Activated CD4-positive, alpha-beta memory T cell treated with anti-CD3 and anti-CD28 coated beads, Interleukin-2, amount 10 ng/mL, durations not matched to agents 7 days and 5 days (primary cell): ENCODE results near the gene GALNT7. TPM values are rescaled to one million over a fixed set of nuclear protein-coding genes. Genes with fewer than 3 reads are reported as not detected.
"Not testable (repeated sequence)": the region's sequence is repeated elsewhere in the genome, so short reads cannot be mapped to it uniquely, and the experiment has no call there.

Experiments
- CTCF ChIA-PET: fragments of 350-600 bp; sonication (Branson Sonifier 250); formaldehyde crosslinking; loops from one replicate; lab custom pipeline; 2021; ENCODE audit warnings: antibody characterized with exemption, inconsistent platforms; lab: Charles Lee
- POLR2A ChIA-PET: fragments of 350-600 bp; sonication (Branson Sonifier 250); formaldehyde crosslinking; loops from one replicate; lab custom pipeline; 2021; ENCODE audit warnings: antibody characterized with exemption; lab: Charles Lee
- DNase-seq: peaks from one replicate; pipeline ENCODE4 v3.0.0-alpha.2; 2020
- H3K27ac Mint-ChIP-seq: one replicate; pipeline ENCODE4 v1.8.0; 2021; ENCODE audit warnings: mild to moderate bottlenecking, mixed read lengths
- H3K27me3 Mint-ChIP-seq: one replicate; pipeline ENCODE4 v1.8.0; 2021; ENCODE audit warnings: mixed read lengths
- H3K36me3 Mint-ChIP-seq: one replicate; pipeline ENCODE4 v1.8.0; 2021; ENCODE audit warnings: low read depth, mixed read lengths
- H3K4me1 Mint-ChIP-seq: one replicate; pipeline ENCODE4 v1.8.0; 2021; ENCODE audit warnings: mixed read lengths
- H3K4me3 Mint-ChIP-seq: one replicate; pipeline ENCODE4 v1.8.0; 2021; ENCODE audit warnings: mild to moderate bottlenecking, mixed read lengths
- H3K9me3 Mint-ChIP-seq: one replicate; pipeline ENCODE4 v1.8.0; 2021; ENCODE audit warnings: mixed read lengths
- total RNA-seq, 2 experiments: library from RNA; stranded (reverse); gene quantifications; one replicate each; pipeline ENCODE4 v1.2.3, GENCODE V29; 2021

GALNT7 gene
- total RNA-seq, 2 experiments from 2014 or later, result 16.0 to 19.1 TPM

DNA sequence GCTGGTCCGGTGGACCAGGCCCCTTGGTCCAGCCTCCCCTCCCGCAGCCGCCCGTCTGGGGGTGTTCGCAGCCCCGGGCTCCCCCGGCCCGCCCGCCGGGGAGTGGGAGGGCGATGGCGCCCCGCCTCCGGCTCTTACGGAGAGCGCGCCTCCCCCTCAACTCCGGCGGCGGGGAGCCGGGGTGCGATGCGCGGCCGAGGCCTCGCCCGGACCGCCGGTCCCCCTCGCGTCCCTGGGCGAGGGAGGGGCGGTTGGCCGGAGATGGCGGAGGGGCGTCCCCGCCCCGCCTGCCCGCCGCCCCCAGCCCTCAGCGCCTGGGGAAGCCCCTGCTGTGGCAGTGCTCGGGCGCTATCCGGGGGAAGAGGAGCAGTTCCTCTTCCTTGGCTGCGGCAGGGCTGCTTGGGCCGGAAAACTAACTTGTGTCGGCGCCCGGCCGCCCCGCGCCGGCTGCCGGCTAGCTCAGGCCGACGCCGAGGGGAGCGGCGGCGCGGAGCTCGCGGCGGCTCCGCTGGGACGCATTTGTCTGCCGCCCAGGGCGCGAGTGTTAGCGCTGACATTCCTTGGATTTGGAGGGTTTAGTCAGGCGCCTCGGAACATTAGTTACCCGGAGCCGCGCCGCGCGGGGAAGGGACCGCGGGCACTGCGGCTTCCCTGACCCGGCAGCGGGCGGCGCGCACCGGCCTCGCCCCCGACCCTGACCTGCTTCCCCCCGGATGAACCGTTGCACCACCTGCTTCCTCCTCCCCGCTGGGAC is 994 bp downstream of the GALNT7 start:
- Mint-ChIP-seq H3K27ac (peak overlapping the region; percentile 44), H3K27me3 (no peaks in the 10 kb centered on the region), H3K9me3 (no peaks in the 10 kb centered on the region), H3K4me3 (peak overlapping the region; percentile 77), H3K36me3 (peaks cover 2% of the 10 kb centered on the region), H3K4me1 (peaks cover 35% of the 10 kb centered on the region)
- ChIA-PET CTCF (interaction anchor here (2.1 kb wide), 1 partner anchor 156 kb away, joined by 6 read pairs; no protein-coding TSS in a partner anchor), POLR2A (interaction anchor here (0.9 to 2.5 kb wide), 3 partner anchors 84 to 200 kb away, joined by 3 to 12 read pairs (median 4); partner anchors contain the start of gene HMGB2)
- peak; percentile 66 for DNase-seq

DNA sequence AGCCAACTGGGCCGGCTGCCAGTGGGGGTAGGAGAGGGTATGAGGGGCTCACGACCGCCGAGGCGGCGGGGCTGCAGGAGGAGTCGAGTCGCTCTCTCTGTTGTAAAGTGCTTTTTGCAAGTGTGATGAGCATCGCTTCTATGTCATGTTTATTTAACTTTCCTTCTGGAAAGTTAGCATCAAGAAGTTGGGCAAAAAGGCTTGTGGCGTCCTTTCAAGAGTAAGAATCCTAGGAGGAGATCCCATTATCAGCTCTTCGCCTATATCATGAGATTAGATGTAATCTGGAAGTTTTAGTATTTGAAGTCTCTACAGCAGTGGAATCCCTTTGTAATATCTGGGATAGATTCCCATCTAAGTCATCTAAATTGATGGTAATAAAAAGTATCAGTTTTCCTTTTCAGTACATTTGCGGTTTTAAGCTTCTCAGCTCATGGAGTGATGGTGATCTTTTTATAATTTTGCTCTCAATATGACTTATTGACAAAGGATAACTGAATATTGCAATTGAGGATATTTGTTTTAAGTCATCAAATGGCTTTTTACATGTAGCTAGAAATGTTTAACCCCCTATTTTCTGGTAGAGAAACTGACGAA is 1.7 kb downstream of the GALNT7 start:
- DNase-seq, result no peak
- Mint-ChIP-seq H3K27me3 (no peaks in the 10 kb centered on the region), H3K9me3 (no peaks in the 10 kb centered on the region), H3K4me1 (peaks cover 35% of the 10 kb centered on the region), H3K36me3 (no peaks in the 10 kb centered on the region), H3K4me3 (peak overlapping the region; percentile 77), H3K27ac (peak overlapping the region; percentile 44)
- CTCF ChIA-PET, result interaction anchor here (0.9 to 2.1 kb wide), 3 partner anchors 87 to 157 kb away, joined by 5 to 6 read pairs (median 5); no protein-coding TSS in a partner anchor
- POLR2A ChIA-PET, result interaction anchor here (0.9 to 2.5 kb wide), 3 partner anchors 84 to 199 kb away, joined by 3 to 12 read pairs (median 4); partner anchors contain the start of gene HMGB2

DNA sequence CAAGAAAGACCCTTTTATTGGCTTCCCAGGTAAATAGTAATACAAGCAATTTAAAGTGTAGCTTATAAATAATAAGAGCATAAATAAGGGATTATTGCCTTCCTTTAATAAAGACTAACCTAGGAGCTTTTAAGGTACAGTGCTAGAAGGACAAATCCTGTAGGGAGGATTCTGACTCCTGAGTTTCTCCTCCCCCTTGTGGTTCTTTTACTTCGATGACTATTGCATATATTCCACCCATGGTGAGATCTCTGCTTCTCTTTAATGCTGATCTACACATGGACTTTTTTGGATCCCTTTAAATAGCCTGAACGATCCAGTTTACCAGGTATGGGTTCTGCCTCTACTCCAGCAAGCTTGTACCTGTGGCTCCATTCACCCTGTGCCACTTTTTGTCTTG is 2.5 kb downstream of the GALNT7 start:
- Mint-ChIP-seq H3K9me3 (no peaks in the 10 kb centered on the region), H3K27ac (no peak overlapping the region), H3K4me3 (peak overlapping the region; percentile 77), H3K4me1 (peaks cover 32% of the 10 kb centered on the region), H3K36me3 (no peaks in the 10 kb centered on the region), H3K27me3 (no peaks in the 10 kb centered on the region)
- POLR2A ChIA-PET, result interaction anchor here (2.5 kb wide), 1 partner anchor 163 kb away, joined by 12 read pairs; the partner anchor contains the start of gene HMGB2
- CTCF ChIA-PET, result interaction anchor here (0.9 to 2.1 kb wide), 3 partner anchors 86 to 158 kb away, joined by 5 to 6 read pairs (median 5); no protein-coding TSS in a partner anchor
- DNase-seq, result no peak

DNA sequence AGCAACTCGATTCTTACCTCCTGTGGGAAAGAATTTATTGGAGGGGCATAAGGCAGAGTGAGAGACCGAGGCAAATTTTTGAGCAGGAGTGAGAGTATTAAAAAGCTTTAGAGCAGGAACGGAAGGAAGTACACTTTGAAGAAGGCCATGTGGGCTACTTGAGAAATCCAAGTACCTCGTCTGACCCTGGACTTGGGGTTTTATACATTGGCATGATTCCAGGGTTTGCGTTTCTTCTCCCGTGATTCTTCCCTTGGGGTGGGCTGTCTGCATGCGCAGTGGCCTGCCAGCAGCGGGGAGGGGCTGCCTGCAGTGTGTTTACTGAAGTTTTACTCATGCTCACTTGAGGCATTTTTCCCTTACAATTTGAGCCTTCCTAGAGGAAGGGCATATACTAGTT is 3.4 kb downstream of the GALNT7 start:
- Mint-ChIP-seq H3K36me3 (no peaks in the 10 kb centered on the region), H3K4me1 (peaks cover 27% of the 10 kb centered on the region), H3K4me3 (no peak overlapping the region), H3K27ac (no peak overlapping the region), H3K27me3 (no peaks in the 10 kb centered on the region), H3K9me3 (no peaks in the 10 kb centered on the region)
- POLR2A ChIA-PET, result no interaction called here
- no peak for DNase-seq
- CTCF ChIA-PET, result interaction anchor here (2.0 kb wide), 1 partner anchor 130 kb away, joined by 5 read pairs; no protein-coding TSS in a partner anchor

DNA sequence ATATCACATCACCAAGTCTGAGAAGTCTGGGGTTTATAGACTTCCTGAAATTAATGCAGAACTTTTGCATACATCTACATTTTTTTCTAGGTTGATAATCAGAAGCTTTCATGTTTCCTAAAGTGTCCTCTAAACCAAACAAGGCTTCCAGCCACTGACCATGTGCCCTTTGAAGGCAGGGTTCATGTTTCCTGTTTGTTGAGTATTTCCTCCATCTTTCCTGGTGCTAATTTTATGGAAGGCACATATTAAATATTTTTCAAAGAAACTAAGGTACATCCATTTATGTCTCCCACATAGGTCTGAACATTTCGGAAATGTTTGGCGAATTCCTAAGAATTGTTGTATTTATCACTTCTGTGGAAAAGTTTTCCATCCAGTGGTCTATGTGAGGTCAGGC is 5.6 kb downstream of the GALNT7 start:
- no peak overlapping the region for H3K4me3 Mint-ChIP-seq

DNA sequence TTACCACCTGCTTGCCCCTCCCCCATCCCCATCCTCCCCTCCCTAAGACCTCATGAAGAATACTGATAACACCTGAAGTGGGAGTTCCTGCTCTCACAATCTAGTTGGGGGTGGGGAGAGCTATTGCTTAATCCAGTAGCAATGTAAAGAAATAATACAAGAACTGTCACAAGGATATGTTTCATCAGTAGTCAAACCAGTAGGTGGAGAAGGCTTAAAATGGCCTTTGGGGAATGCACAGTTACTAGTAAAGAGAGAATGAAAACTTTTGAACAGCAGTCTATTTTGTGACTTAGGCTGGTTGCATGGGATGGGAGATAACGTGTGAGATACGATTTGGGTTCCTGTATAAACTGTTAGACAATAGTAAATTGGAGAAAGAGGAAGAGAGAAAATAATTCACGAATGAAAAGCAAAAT is 6.0 kb downstream of the GALNT7 start:
- H3K9me3 Mint-ChIP-seq, result no peaks in the 10 kb centered on the region
- no peak overlapping the region for H3K4me3 Mint-ChIP-seq
- POLR2A ChIA-PET, result no interaction called here
- CTCF ChIA-PET, result no interaction called here
- no peaks in the 10 kb centered on the region for H3K27me3 Mint-ChIP-seq
- H3K4me1 Mint-ChIP-seq, result peaks cover 22% of the 10 kb centered on the region
- no peak overlapping the region for H3K27ac Mint-ChIP-seq
- H3K36me3 Mint-ChIP-seq, result no peaks in the 10 kb centered on the region
- DNase-seq, result no peak

More for the DNA sequence above, 5.6 kb downstream of the GALNT7 start:
- H3K4me1 Mint-ChIP-seq, result peaks cover 22% of the 10 kb centered on the region
- H3K27ac Mint-ChIP-seq, result no peak overlapping the region
- no peaks in the 10 kb centered on the region for H3K27me3 Mint-ChIP-seq
- no peak for DNase-seq
- no peaks in the 10 kb centered on the region for H3K9me3 Mint-ChIP-seq
- ChIA-PET POLR2A (no interaction called here), CTCF (no interaction called here)
- H3K36me3 Mint-ChIP-seq, result no peaks in the 10 kb centered on the region

DNA sequence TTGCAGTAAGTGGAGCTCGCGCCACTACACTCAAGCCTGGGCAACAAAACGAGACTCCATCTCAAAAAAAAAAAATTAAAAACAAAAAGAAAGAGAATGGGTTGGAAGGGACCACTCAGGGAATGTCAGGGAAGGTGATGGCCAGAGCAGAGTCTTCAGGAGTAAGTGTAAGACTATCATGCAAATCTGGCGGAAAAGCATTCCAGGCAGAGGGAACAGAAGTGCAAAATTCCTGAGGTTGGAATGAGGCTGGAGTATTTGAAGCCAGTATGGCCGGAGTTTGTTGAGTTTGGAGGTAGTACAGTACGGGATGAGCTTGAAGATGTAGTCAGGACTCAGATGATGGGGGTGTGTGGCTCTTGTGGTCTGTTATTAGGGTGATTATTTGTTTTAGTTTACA is 7.4 kb downstream of the GALNT7 start:
- ChIA-PET POLR2A (no interaction called here), CTCF (interaction anchor here (0.6 kb wide), 2 partner anchors 17 to 22 kb away, joined by 3 read pairs; no protein-coding TSS in a partner anchor)
- Mint-ChIP-seq H3K27ac (no peak overlapping the region), H3K27me3 (no peaks in the 10 kb centered on the region), H3K9me3 (no peaks in the 10 kb centered on the region), H3K4me3 (no peak overlapping the region), H3K36me3 (no peaks in the 10 kb centered on the region), H3K4me1 (peaks cover 13% of the 10 kb centered on the region)
- no peak for DNase-seq

DNA sequence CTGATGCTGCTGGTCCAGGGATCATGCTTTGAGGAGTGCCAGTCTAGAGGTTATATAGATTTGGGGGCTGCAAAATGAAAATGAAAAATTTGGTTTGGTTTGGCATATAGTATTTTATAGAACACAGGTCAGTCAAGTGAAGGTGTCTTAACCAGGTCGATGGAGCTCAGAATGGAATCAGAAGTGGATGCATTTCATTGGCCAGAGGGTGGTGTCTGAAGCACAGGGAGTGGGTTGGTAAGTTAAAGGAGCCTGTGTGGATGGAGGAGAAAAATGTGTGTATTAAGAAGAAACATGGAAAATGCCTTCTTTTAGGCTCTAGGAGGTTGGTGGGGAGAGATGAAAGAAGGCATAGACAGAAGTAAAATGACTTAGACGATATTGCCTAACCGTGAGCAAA is 8.6 kb downstream of the GALNT7 start:
- Mint-ChIP-seq H3K4me1 (peaks cover 7% of the 10 kb centered on the region), H3K9me3 (no peaks in the 10 kb centered on the region), H3K27ac (no peak overlapping the region), H3K36me3 (no peaks in the 10 kb centered on the region), H3K4me3 (no peak overlapping the region), H3K27me3 (no peaks in the 10 kb centered on the region)
- CTCF ChIA-PET, result interaction anchor here (1.1 kb wide), 1 partner anchor 9 kb away, joined by 4 read pairs; the partner anchor contains the start of gene GALNT7
- POLR2A ChIA-PET, result no interaction called here
- no peak for DNase-seq

DNA sequence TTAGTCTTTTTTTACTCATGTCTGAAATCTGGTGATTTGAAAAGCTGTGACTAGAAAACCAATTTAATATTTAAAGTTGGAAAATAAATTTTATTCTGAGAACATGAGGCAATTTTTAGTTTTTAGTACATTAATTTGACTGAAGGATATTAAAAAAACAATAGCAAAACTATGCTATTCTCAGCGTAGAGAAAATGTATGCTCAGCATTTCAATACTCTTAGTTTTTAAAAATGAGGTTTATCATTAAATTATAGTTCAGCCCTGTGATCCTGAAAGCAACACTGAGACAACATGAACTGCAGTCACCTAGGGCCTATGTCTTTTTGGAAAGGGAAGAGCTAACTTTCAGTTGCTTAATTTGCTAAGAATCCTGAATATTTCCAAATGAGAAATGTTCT is 9.5 kb downstream of the GALNT7 start:
- POLR2A ChIA-PET, result no interaction called here

DNA sequence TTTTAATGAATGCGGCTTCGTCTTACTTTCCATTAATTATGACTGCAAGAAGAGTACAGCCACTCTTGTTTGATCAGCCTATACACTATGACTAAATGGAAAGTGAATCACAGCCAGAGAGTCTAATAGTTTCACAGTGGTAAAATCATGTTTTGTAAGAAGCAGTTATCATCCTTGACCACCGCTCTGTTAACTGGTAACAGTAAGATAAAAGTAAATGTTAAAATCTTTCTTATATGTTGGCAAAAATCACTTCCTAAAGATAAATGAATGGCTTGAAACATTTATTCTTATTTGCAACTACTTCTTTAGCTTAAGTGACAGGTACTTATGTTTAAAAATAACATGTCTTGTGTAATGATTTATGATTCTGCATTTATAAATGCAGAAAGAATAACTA is 13.2 kb downstream of the GALNT7 start:
- ChIA-PET POLR2A (interaction anchor here (1.3 kb wide), 1 partner anchor 14 kb away, joined by 4 read pairs; the partner anchor contains the start of gene GALNT7), CTCF (no interaction called here)
- no peak overlapping the region for H3K27ac Mint-ChIP-seq
- H3K4me3 Mint-ChIP-seq, result no peak overlapping the region
- H3K9me3 Mint-ChIP-seq, result no peaks in the 10 kb centered on the region
- no peaks in the 10 kb centered on the region for H3K27me3 Mint-ChIP-seq
- peaks cover 8% of the 10 kb centered on the region for H3K4me1 Mint-ChIP-seq
- no peaks in the 10 kb centered on the region for H3K36me3 Mint-ChIP-seq
- DNase-seq, result no peak

More for the DNA sequence above, 9.5 kb downstream of the GALNT7 start:
- H3K4me1 Mint-ChIP-seq, result peaks cover 7% of the 10 kb centered on the region
- CTCF ChIA-PET, result no interaction called here
- H3K27ac Mint-ChIP-seq, result no peak overlapping the region
- no peak overlapping the region for H3K4me3 Mint-ChIP-seq
- H3K9me3 Mint-ChIP-seq, result no peaks in the 10 kb centered on the region
- no peak for DNase-seq
- no peaks in the 10 kb centered on the region for H3K36me3 Mint-ChIP-seq
- no peaks in the 10 kb centered on the region for H3K27me3 Mint-ChIP-seq

DNA sequence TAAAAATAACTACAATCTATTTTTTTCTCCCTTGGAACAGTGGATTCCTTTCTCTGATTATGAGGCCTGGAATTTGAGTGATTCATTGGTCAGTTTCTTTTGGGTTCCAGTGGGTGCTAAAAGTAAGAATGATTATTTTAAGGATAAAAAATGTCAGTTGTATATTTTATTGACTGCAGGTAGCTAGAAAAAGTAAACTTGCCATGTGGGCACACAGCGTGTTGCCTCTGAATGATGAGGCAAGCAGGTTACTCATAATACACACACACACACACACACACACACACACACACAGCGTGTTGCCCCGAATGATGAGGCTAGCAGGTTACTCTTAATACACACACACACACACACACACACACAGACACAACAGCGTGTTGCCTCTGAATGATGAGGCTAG is 13.8 kb downstream of the GALNT7 start:
- H3K9me3 Mint-ChIP-seq, result no peaks in the 10 kb centered on the region
- ChIA-PET CTCF (no interaction called here), POLR2A (interaction anchor here (1.3 kb wide), 1 partner anchor 14 kb away, joined by 4 read pairs; the partner anchor contains the start of gene GALNT7)
- no peaks in the 10 kb centered on the region for H3K27me3 Mint-ChIP-seq
- no peak for DNase-seq
- H3K36me3 Mint-ChIP-seq, result no peaks in the 10 kb centered on the region
- H3K4me1 Mint-ChIP-seq, result peaks cover 8% of the 10 kb centered on the region
- H3K27ac Mint-ChIP-seq, result no peak overlapping the region
- H3K4me3 Mint-ChIP-seq, result no peak overlapping the region

DNA sequence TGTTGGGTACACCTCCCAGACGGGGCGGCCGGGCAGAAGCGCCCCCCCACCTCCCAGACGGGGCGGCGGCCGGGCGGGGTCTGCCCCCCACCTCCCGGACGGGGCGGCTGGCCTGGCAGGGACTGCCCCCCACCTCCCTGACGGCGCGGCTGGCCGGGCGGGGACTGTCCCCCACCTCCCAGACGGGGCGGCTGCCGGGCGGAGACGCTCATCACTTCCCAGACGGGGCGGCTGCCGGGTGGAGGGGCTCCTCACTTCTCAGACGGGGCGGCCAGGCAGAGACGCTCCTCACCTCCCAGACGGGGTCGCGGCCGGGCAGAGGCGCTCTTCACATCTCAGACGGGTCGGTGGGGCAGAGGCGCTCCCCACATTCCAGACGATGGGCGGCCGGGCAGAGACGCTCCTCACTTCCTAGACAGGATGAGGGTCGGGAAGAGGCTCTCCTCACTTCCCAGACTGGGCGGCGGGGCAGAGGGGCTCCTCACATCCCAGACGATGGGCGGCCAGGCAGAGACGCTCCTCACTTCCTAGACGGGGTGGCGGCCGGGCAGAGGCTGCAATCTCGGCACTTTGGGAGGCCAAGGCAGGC is 15.1 kb downstream of the GALNT7 start:
- H3K9me3 Mint-ChIP-seq, H3K27ac Mint-ChIP-seq, POLR2A ChIA-PET, DNase-seq, H3K36me3 Mint-ChIP-seq, H3K4me1 Mint-ChIP-seq, CTCF ChIA-PET, H3K27me3 Mint-ChIP-seq, H3K4me3 Mint-ChIP-seq: not testable (repeated sequence)
